Nephron (organoid): Measurements from ENCODE around the gene NRAP.

Experiments used
- H3K27ac Mint-ChIP-seq, 3 experiments: 2 replicates each; pipeline ENCODE4 v1.8.0; 2020; ENCODE audit warnings: mixed read lengths in 3 of 3, mild to moderate bottlenecking in 2 of 3, moderate library complexity in 1 of 3
- H3K27me3 Mint-ChIP-seq: 2 replicates; pipeline ENCODE4 v1.8.0; 2021; ENCODE audit warnings: low read depth, mild to moderate bottlenecking, moderate library complexity, mixed read lengths
- H3K36me3 Mint-ChIP-seq: 2 replicates; pipeline ENCODE4 v1.8.0; 2020; ENCODE audit warnings: low read depth, mixed read lengths
- H3K4me1 Mint-ChIP-seq: 2 replicates; pipeline ENCODE4 v1.8.0; 2020; ENCODE audit warnings: mixed read lengths
- H3K4me3 Mint-ChIP-seq, 3 experiments: 2 replicates each; pipeline ENCODE4 v1.8.0; 2020; ENCODE audit warnings: mild to moderate bottlenecking in 3 of 3, mixed read lengths in 3 of 3, moderate library complexity in 2 of 3
- H3K9me3 Mint-ChIP-seq: 2 replicates; pipeline ENCODE4 v1.8.0; 2020; ENCODE audit warnings: mixed read lengths
- CTCF ChIP-seq, 3 experiments: fragments of 200-600 bp; sonication (generic); IDR thresholded peaks; one replicate each; pipeline ENCODE4 v1.5.0; 2021; ENCODE audit warnings: antibody characterized with exemption in 3 of 3; ENCODE audit not compliant: unreplicated experiment in 3 of 3

The NRAP gene

GRCh38 chr10:113555751-113556150 is 108.1 kb downstream of the NRAP start:
- H3K4me1 Mint-ChIP-seq: peaks cover 53% of the 10 kb centered on the region

DNA sequence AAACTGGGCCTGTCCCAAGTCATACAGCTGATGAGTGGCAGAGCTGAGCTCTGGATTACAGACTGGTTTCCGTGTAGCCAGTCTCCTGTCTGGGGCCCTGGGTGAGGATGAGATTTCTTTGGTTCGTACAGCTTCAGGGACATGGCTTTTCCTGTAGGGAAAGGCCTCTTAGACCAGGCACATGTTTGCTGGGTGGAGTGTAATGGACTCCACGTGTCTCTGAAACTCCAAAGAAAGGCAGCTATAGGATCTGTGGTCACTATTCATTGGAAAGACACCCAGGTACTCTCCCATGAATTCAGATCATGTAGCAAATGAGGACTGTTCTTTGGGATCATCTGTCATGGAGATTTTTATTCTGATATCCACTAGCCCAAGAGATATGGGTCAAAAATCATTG is 108.6 kb downstream of the NRAP start:
- Mint-ChIP-seq H3K27ac (peak overlapping the region in 2 of 3 experiments; percentile 69 to 81), H3K27me3 (peaks cover 36% of the 10 kb centered on the region), H3K9me3 (no peaks in the 10 kb centered on the region), H3K36me3 (no peaks in the 10 kb centered on the region), H3K4me1 (peaks cover 54% of the 10 kb centered on the region), H3K4me3 (no peak overlapping the region)
- TF ChIP-seq CTCF (IDR thresholded peaks at IDR 0.05; ENCODE audit: unreplicated experiment in 3 of 3): no peak

More at GRCh38 chr10:113555751-113556150, 108.1 kb downstream of the NRAP start:
- Mint-ChIP-seq H3K27me3 (peaks cover 38% of the 10 kb centered on the region), H3K27ac (peak overlapping the region; percentile 24 to 81 (median 69)), H3K4me3 (no peak overlapping the region), H3K9me3 (no peaks in the 10 kb centered on the region), H3K36me3 (no peaks in the 10 kb centered on the region)
- TF ChIP-seq CTCF (IDR thresholded peaks at IDR 0.05; ENCODE audit: unreplicated experiment in 3 of 3): no peak

GRCh38 chr10:113554214-113554613 is 109.6 kb downstream of the NRAP start:
- Mint-ChIP-seq H3K36me3 (no peaks in the 10 kb centered on the region), H3K4me3 (no peak overlapping the region), H3K27me3 (peaks cover 28% of the 10 kb centered on the region), H3K4me1 (peaks cover 60% of the 10 kb centered on the region), H3K27ac (peak overlapping the region in 1 of 3 experiments; percentile 30), H3K9me3 (no peaks in the 10 kb centered on the region)
- TF ChIP-seq CTCF (IDR thresholded peaks at IDR 0.05; ENCODE audit: unreplicated experiment in 3 of 3): no peak

GRCh38 chr10:113553149-113553548 is 110.7 kb downstream of the NRAP start:
- Mint-ChIP-seq H3K4me1 (peaks cover 59% of the 10 kb centered on the region), H3K27me3 (peaks cover 17% of the 10 kb centered on the region), H3K9me3 (no peaks in the 10 kb centered on the region), H3K27ac (peak overlapping the region in 2 of 3 experiments; percentile 30 to 62), H3K36me3 (no peaks in the 10 kb centered on the region), H3K4me3 (no peak overlapping the region)
- TF ChIP-seq CTCF (IDR thresholded peaks at IDR 0.05; ENCODE audit: unreplicated experiment in 3 of 3): no peak

DNA sequence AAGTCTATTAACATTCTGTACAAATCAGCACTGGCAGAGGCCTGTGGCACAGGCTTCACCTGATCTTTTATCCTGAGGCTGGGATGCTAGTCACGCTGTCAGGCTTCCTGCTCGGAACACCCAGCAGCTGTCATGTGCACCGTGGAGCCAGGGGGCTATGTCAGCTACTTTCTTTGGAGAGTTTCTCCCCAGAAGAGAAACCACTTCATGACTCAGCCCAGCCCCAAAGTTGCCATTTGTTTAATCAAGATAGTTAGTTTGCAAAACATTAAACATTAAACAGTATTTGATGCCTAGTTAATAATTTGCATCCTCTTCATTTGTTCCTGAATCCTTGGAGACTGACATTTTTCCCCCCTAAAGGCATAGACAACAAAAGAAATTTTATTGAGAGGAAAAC is 111.1 kb downstream of the NRAP start, which contains the start of gene HABP2:
HABP2 (plus strand) TSS at position 353 of the 400 bp plus-strand sequence. CDS start 69 bp downstream, outside the sequence.
- no peak for TF ChIP-seq CTCF (IDR thresholded peaks at IDR 0.05; ENCODE audit: unreplicated experiment in 3 of 3)
- Mint-ChIP-seq H3K27ac (peak within 1 kb of the TSS in 2 of 3 experiments; percentile 30 to 62), H3K9me3 (no peaks in the 10 kb centered on the region), H3K4me1 (peaks cover 54% of the 10 kb centered on the region), H3K36me3 (no peaks in the 10 kb centered on the region), H3K27me3 (peaks cover 12% of the 10 kb centered on the region), H3K4me3 (peak within 1 kb of the TSS in 1 of 3 experiments; percentile 43)

DNA sequence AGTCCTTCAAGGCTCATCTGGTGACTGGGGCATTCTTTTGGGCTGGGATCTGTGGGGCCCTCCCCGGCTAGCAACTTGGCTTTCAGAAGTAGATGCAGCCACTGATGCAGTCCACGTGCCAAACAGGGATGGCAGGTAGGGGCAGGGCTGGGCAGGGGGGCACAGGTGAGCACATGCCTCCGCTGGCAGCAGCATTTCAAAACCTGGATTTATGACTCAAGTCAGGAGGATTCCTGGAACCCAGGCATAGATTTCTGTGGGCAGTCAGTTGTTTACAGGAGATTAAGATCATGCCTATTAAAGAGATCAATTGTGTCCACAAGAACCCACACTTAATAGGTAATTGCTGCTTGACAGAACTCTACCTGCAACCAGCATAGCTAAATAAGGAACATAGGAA is 111.8 kb downstream of the NRAP start:
- peaks cover 6% of the 10 kb centered on the region for H3K27me3 Mint-ChIP-seq

More for the DNA sequence above, 111.8 kb downstream of the NRAP start:
- Mint-ChIP-seq H3K27ac (peak overlapping the region in 1 of 3 experiments; percentile 16), H3K9me3 (no peaks in the 10 kb centered on the region), H3K4me1 (peaks cover 48% of the 10 kb centered on the region), H3K4me3 (no peak overlapping the region), H3K36me3 (no peaks in the 10 kb centered on the region)
- no peak for TF ChIP-seq CTCF (IDR thresholded peaks at IDR 0.05; ENCODE audit: unreplicated experiment in 3 of 3)
